Activated CD4-positive, alpha-beta T cell treated with anti-CD3 and anti-CD28 coated beads for 1 hour (primary cell): ENCODE results near the gene PARS2.
"Not testable (repeated sequence)": the region's sequence is repeated elsewhere in the genome, so short reads cannot be mapped to it uniquely, and the experiment has no call there.

ENCODE experiments used
- DNase-seq: peaks from one replicate; pipeline ENCODE4 v3.0.0-alpha.2; 2020

PARS2 gene

GRCh38 chr1:54798769-54799641, 34.7 kb upstream of the PARS2 start:
- no peak for DNase-seq

- DNase-seq: no peak
Observed at GRCh38 chr1:54798206-54798605, 33.9 kb upstream of the PARS2 start.

GRCh38 chr1:54796902-54797301, 32.6 kb upstream of the PARS2 start:
- no peak for DNase-seq

- no peak for DNase-seq
Observed at GRCh38 chr1:54795841-54796468, 31.6 kb upstream of the PARS2 start.

GRCh38 chr1:54795356-54795665, 31.0 kb upstream of the PARS2 start:
- no peak for DNase-seq

GRCh38 chr1:54794451-54795355, 30.4 kb upstream of the PARS2 start:
- DNase-seq: no peak

- DNase-seq: no peak
Observed at GRCh38 chr1:54792686-54793282, 28.5 kb upstream of the PARS2 start.

- no peak for DNase-seq
Observed at GRCh38 chr1:54791880-54792522, 27.7 kb upstream of the PARS2 start.

- no peak for DNase-seq
Observed at GRCh38 chr1:54788459-54788858, 24.1 kb upstream of the PARS2 start.

GRCh38 chr1:54787604-54788003, 23.3 kb upstream of the PARS2 start:
- DNase-seq: no peak

GRCh38 chr1:54786778-54787177, 22.5 kb upstream of the PARS2 start:
- no peak for DNase-seq

GRCh38 chr1:54784066-54784465, 19.7 kb upstream of the PARS2 start:
- DNase-seq: no peak

GRCh38 chr1:54782588-54782987, 18.3 kb upstream of the PARS2 start:
- DNase-seq: no peak

GRCh38 chr1:54782156-54782555, 17.8 kb upstream of the PARS2 start:
- DNase-seq: no peak

GRCh38 chr1:54781023-54781723, 16.9 kb upstream of the PARS2 start:
- DNase-seq: no peak

GRCh38 chr1:54777431-54777830, 13.1 kb upstream of the PARS2 start:
- DNase-seq: no peak

- DNase-seq: no peak
Observed at GRCh38 chr1:54777011-54777410, 12.7 kb upstream of the PARS2 start.

- DNase-seq: not testable (repeated sequence)
Observed at GRCh38 chr1:54775828-54776721, 11.8 kb upstream of the PARS2 start.

GRCh38 chr1:54774820-54775498, 10.6 kb upstream of the PARS2 start:
- no peak for DNase-seq

GRCh38 chr1:54772951-54773350, 8.6 kb upstream of the PARS2 start:
- no peak for DNase-seq
